ENCODE measurements around the gene UNC5C. TPM values are rescaled to one million over a fixed set of nuclear protein-coding genes. Genes with fewer than 3 reads are reported as not detected.

UNC5C gene
- total and polyA plus RNA-seq, 2 experiments from 2014 or later: 3.5 to 16.0 TPM

DNA sequence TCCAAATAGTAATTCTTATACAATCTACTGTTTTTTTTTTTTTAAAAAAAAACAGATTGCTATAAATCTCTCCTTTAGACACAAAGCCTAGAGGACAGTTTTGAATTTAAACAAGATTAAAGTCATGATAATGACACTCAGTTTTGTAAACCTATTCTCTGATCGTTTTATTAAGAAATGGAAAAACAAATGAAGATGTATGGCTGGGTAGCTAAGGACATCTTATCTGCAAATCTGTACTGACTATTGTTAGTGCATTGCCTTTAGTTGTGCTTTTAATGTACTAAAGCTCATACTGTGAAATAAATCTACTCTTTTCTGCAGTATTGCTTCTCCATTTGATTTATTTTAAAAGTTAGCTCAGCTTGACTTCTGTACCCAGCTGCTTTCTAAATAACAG lies 155.0 kb downstream of the UNC5C start:
- TF ChIP-seq, protein P1, sequence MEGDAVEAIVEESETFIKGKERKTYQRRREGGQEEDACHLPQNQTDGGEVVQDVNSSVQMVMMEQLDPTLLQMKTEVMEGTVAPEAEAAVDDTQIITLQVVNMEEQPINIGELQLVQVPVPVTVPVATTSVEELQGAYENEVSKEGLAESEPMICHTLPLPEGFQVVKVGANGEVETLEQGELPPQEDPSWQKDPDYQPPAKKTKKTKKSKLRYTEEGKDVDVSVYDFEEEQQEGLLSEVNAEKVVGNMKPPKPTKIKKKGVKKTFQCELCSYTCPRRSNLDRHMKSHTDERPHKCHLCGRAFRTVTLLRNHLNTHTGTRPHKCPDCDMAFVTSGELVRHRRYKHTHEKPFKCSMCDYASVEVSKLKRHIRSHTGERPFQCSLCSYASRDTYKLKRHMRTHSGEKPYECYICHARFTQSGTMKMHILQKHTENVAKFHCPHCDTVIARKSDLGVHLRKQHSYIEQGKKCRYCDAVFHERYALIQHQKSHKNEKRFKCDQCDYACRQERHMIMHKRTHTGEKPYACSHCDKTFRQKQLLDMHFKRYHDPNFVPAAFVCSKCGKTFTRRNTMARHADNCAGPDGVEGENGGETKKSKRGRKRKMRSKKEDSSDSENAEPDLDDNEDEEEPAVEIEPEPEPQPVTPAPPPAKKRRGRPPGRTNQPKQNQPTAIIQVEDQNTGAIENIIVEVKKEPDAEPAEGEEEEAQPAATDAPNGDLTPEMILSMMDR (IDR thresholded peaks at IDR 0.05; ENCODE audit: poor library complexity): no peak
- TF ChIP-seq EZH2phosphoT487 (IDR thresholded peaks at IDR 0.05; ENCODE audit: low read depth, severe bottlenecking, unreplicated experiment): no peak
- TF ChIP-seq EZH2 (IDR thresholded peaks at IDR 0.05; ENCODE audit: borderline replicate concordance): no peak
- Histone ChIP-seq H2AFZ (no peak overlapping the region), H3K36me3 (replicated peaks; ENCODE audit: insufficient read depth, low read depth) (no peaks in the 10 kb centered on the region), H4K20me1 (ENCODE audit: insufficient read depth, poor library complexity, severe bottlenecking) (peaks cover 4% of the 10 kb centered on the region), H3K9me3 (ENCODE audit: low read depth) (no peaks in the 10 kb centered on the region), H3K4me1 (ENCODE audit: insufficient read depth) (no peaks in the 10 kb centered on the region), H3K4me2 (no peak overlapping the region), H3K27ac (no peak overlapping the region), H3K27me3 (no peaks in the 10 kb centered on the region), H3K9me2 (replicated peaks; ENCODE audit: insufficient read depth) (no peaks in the 10 kb centered on the region), H3K4me3 (no peak overlapping the region), H3K79me2 (no peaks in the 10 kb centered on the region)
- DNase-seq (ENCODE audit: low spot score): no peak
- WGBS (ENCODE audit: low lambda C conversion rate, missing lambda C conversion rate): 40% methylated on average over 1 of the region's 1 CpG

DNA sequence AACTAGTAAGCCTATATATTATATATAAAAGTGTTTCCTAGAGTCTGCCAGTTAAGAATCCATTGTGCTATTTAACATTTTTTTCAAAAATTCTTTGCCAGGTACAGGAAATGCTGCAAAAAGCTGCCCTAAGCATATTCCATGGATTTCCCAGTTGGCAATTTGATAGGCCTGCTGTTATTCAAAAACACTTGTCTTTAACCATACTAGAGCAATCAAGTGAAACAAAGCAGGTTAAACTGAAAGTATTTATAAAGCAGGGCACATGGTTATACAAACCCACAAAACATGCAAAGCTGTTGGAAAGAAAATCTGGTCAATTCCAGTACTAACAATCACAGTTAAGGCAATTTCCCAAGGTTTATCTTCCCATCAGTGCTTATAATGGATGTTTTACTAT lies 159.9 kb downstream of the UNC5C start:
- no peak for DNase-seq (ENCODE audit: low spot score)
- Histone ChIP-seq H3K4me3 (no peak overlapping the region), H3K36me3 (replicated peaks; ENCODE audit: insufficient read depth, low read depth) (no peaks in the 10 kb centered on the region)

DNA sequence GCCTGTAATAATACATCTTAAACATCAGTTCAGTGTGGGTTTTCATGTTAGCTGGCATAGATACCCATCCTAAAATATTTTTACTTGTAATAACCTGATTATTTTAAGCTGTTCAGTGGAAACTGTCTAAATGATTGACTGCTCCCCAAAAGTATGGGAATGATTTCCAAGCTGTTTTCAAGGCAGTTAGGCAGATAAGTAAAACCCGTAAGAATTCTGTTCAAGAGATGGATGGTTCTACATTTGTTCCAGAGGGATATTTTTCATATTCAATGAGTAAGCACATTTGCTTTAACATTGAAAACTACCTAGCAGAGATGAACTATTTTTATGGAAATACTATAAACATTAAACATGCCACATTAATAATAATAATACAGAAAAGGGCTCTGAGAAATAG lies 161.1 kb downstream of the UNC5C start:
- Histone ChIP-seq H3K9me2 (replicated peaks; ENCODE audit: insufficient read depth) (no peaks in the 10 kb centered on the region), H3K27me3 (no peaks in the 10 kb centered on the region), H3K4me1 (ENCODE audit: insufficient read depth) (no peaks in the 10 kb centered on the region), H4K20me1 (ENCODE audit: insufficient read depth, poor library complexity, severe bottlenecking) (no peaks in the 10 kb centered on the region), H3K4me2 (no peak overlapping the region), H3K79me2 (no peaks in the 10 kb centered on the region), H3K9me3 (ENCODE audit: low read depth) (no peaks in the 10 kb centered on the region), H2AFZ (no peak overlapping the region), H3K27ac (no peak overlapping the region), H3K36me3 (replicated peaks; ENCODE audit: insufficient read depth, low read depth) (no peaks in the 10 kb centered on the region), H3K4me3 (no peak overlapping the region)
- 91% methylated on average over 1 of the region's 1 CpG for WGBS (ENCODE audit: low lambda C conversion rate, missing lambda C conversion rate)
- no peak for TF ChIP-seq EZH2phosphoT487 (IDR thresholded peaks at IDR 0.05; ENCODE audit: low read depth, severe bottlenecking, unreplicated experiment)
- TF ChIP-seq EZH2 (IDR thresholded peaks at IDR 0.05; ENCODE audit: borderline replicate concordance): no peak
- TF ChIP-seq, protein P1 (IDR thresholded peaks at IDR 0.05; ENCODE audit: poor library complexity): no peak
- no peak for DNase-seq (ENCODE audit: low spot score)

More for the DNA sequence above, 159.9 kb downstream of the UNC5C start:
- no peaks in the 10 kb centered on the region for H3K27me3 ChIP-seq
- no peaks in the 10 kb centered on the region for H3K79me2 ChIP-seq
- H3K9me2 ChIP-seq (replicated peaks; ENCODE audit: insufficient read depth): no peaks in the 10 kb centered on the region
- H3K9me3 ChIP-seq (ENCODE audit: low read depth): no peaks in the 10 kb centered on the region
- H3K4me1 ChIP-seq (ENCODE audit: insufficient read depth): no peaks in the 10 kb centered on the region
- H3K4me2 ChIP-seq: no peak overlapping the region
- H4K20me1 ChIP-seq (ENCODE audit: insufficient read depth, poor library complexity, severe bottlenecking): no peaks in the 10 kb centered on the region
- no peak overlapping the region for H3K27ac ChIP-seq
- no peak overlapping the region for H2AFZ ChIP-seq
- TF ChIP-seq EZH2 (IDR thresholded peaks at IDR 0.05; ENCODE audit: borderline replicate concordance): no peak
- TF ChIP-seq, protein P1 (IDR thresholded peaks at IDR 0.05; ENCODE audit: poor library complexity): no peak
- TF ChIP-seq EZH2phosphoT487 (IDR thresholded peaks at IDR 0.05; ENCODE audit: low read depth, severe bottlenecking, unreplicated experiment): no peak

DNA sequence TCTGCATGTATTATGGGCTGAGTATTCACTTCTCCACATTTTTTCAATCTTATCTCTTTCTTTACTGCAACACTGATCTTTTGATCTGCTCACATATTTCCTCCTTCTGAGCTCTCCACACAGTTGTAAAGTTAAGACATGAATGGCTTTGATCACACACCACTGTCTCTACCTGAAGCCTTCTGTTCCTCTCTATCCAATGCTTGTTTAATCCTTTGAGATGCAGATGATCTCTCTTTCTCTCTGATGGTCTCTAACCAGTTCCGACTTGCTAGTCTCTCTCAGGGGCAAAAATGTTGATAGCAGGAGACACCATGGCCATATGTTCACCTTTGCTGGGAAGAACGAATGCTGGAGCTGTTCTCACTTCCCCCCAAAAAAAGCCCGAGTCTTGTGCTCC lies 162.4 kb downstream of the UNC5C start:
- Histone ChIP-seq H2AFZ (no peak overlapping the region), H3K4me1 (ENCODE audit: insufficient read depth) (no peaks in the 10 kb centered on the region), H3K36me3 (replicated peaks; ENCODE audit: insufficient read depth, low read depth) (no peaks in the 10 kb centered on the region), H3K27me3 (no peaks in the 10 kb centered on the region), H3K4me3 (no peak overlapping the region), H4K20me1 (ENCODE audit: insufficient read depth, poor library complexity, severe bottlenecking) (no peaks in the 10 kb centered on the region), H3K4me2 (no peak overlapping the region), H3K27ac (no peak overlapping the region), H3K79me2 (no peaks in the 10 kb centered on the region), H3K9me3 (ENCODE audit: low read depth) (no peaks in the 10 kb centered on the region), H3K9me2 (replicated peaks; ENCODE audit: insufficient read depth) (no peaks in the 10 kb centered on the region)
- TF ChIP-seq, protein P1 (IDR thresholded peaks at IDR 0.05; ENCODE audit: poor library complexity): no peak
- TF ChIP-seq EZH2phosphoT487 (IDR thresholded peaks at IDR 0.05; ENCODE audit: low read depth, severe bottlenecking, unreplicated experiment) (no peak), EZH2 (IDR thresholded peaks at IDR 0.05; ENCODE audit: borderline replicate concordance) (no peak)
- WGBS (ENCODE audit: low lambda C conversion rate, missing lambda C conversion rate): 45% methylated on average over 3 of the region's 3 CpGs
- DNase-seq (ENCODE audit: low spot score): no peak

Data from hepatocyte (in vitro differentiated cells).